Sciatic nerve (tissue), 2 donors: ENCODE data around the gene C9orf43. TPM values are rescaled to one million over a fixed set of nuclear protein-coding genes. Genes with fewer than 3 reads are reported as not detected.
"Not testable (repeated sequence)": the region's sequence is repeated elsewhere in the genome, so short reads cannot be mapped to it uniquely, and the experiment has no call there.

ENCODE experiments used
- ATAC-seq: fragments of 200-7000 bp; cut with Tn5 transposase; one replicate; pipeline ENCODE4 v1.9.1; 2020; ENCODE audit warnings: mild to moderate bottlenecking, moderate library complexity
- DNase-seq: peaks from one replicate; pipeline ENCODE4 v3.0.0-alpha.2; 2020; ENCODE audit warnings: low spot score
- intact Hi-C: fragments of 100-400 bp; cut with DNase I; formaldehyde crosslinking; loops from one replicate; pipeline ENCODE4 v1.14.2; 2022
- total RNA-seq: library from RNA; stranded (reverse); fragmentation: NEBNext Ultra II Directional; extraction: Animal tissue kit (Norgen Biotek cat#: 25700); gene quantifications from one replicate; pipeline ENCODE4 v1.2.1, GENCODE V29; 2021
- donor health status: DM: no; HTN: no; CAD: no.
- donor health status: DM: no; HTN: no; CAD: no.

C9orf43 gene
- 0.45 TPM for total RNA-seq

- intact Hi-C loops = no loop called here
- peak; percentile 96 for DNase-seq
- ATAC-seq = peak; percentile 99
These were observed at the start of gene C9orf43, which contains the start of gene POLE3 for GRCh38 chr9:113410207-113410864. Gene C9orf43, plus strand, starts transcription at chr9:113410747. Its CDS starts 2,747 bp downstream, at chr9:113413494. Gene POLE3, minus strand, starts transcription at chr9:113410675. Its CDS starts 382 bp downstream, at chr9:113410293.

- no peak for DNase-seq
- intact Hi-C loops = no loop called here
- ATAC-seq = no peak
These were observed 49.1 kb upstream of the C9orf43 start for GRCh38 chr9:113361304-113362018.

- intact Hi-C loops = no loop called here
- ATAC-seq (no peak), DNase-seq (no peak)
These were observed 47.2 kb upstream of the C9orf43 start for GRCh38 chr9:113363336-113363735.

- intact Hi-C loops = no loop called here
- no peak for DNase-seq
- ATAC-seq = no peak
These were observed 45.6 kb upstream of the C9orf43 start for GRCh38 chr9:113364951-113365350.

- ATAC-seq, intact Hi-C loops, DNase-seq: not testable (repeated sequence)
These were observed 44.9 kb upstream of the C9orf43 start for GRCh38 chr9:113365652-113366051.

- DNase-seq = no peak
- intact Hi-C loops = no loop called here
- no peak for ATAC-seq
These were observed 42.1 kb upstream of the C9orf43 start for GRCh38 chr9:113368348-113368981.

GRCh38 chr9:113368982-113369854 is 41.3 kb upstream of the C9orf43 start:
- DNase-seq (no peak), ATAC-seq (no peak)

GRCh38 chr9:113369855-113370140 is 40.7 kb upstream of the C9orf43 start:
- intact Hi-C loops = no loop called here
- DNase-seq (no peak), ATAC-seq (no peak)

More at GRCh38 chr9:113368982-113369854, 41.3 kb upstream of the C9orf43 start:
- intact Hi-C loops = no loop called here

- intact Hi-C loops = no loop called here
- DNase-seq (no peak), ATAC-seq (no peak)
These were observed 39.7 kb upstream of the C9orf43 start for GRCh38 chr9:113370806-113371325.

- no peak for ATAC-seq
- intact Hi-C loops = no loop called here
- DNase-seq = no peak
These were observed 38.5 kb upstream of the C9orf43 start for GRCh38 chr9:113372059-113372458.

- ATAC-seq (no peak), DNase-seq (no peak)
- intact Hi-C loops = no loop called here
These were observed 37.3 kb upstream of the C9orf43 start for GRCh38 chr9:113373256-113373655.

GRCh38 chr9:113373676-113374392 is 36.7 kb upstream of the C9orf43 start:
- DNase-seq = no peak
- intact Hi-C loops = no loop called here
- no peak for ATAC-seq

- DNase-seq (no peak), ATAC-seq (no peak)
- intact Hi-C loops = no loop called here
These were observed 35.2 kb upstream of the C9orf43 start for GRCh38 chr9:113375057-113376023.

- ATAC-seq = peak; percentile 94
- intact Hi-C loops = no loop called here
These were observed 33.6 kb upstream of the C9orf43 start, which contains the start of gene HDHD3 for GRCh38 chr9:113376634-113377567. Gene HDHD3, minus strand, starts transcription at chr9:113376986. Its CDS starts 2,632 bp downstream, at chr9:113374354.

GRCh38 chr9:113379094-113379828 is 31.3 kb upstream of the C9orf43 start:
- intact Hi-C loops, DNase-seq: not testable (repeated sequence)

More at GRCh38 chr9:113376634-113377567, 33.6 kb upstream of the C9orf43 start, which contains the start of gene HDHD3:
- peak; percentile 86 for DNase-seq

More at GRCh38 chr9:113379094-113379828, 31.3 kb upstream of the C9orf43 start:
- ATAC-seq = not testable (repeated sequence)
